Osteocyte (in vitro differentiated cells): ENCODE results near the gene GEN1. TPM values are rescaled to one million over a fixed set of nuclear protein-coding genes. Genes with fewer than 3 reads are reported as not detected.

Source experiments
- DNase-seq: peaks from one replicate; pipeline ENCODE4 v3.0.0; 2021; ENCODE audit warnings: mixed read lengths; ENCODE audit not compliant: unreplicated experiment; ENCODE audit errors: extremely low spot score
- H3K27ac Mint-ChIP-seq: one replicate; pipeline ENCODE4 v1.8.0; 2021; ENCODE audit warnings: mild to moderate bottlenecking, mixed read lengths; ENCODE audit not compliant: unreplicated experiment
- H3K27me3 Mint-ChIP-seq: one replicate; pipeline ENCODE4 v1.8.0; 2021; ENCODE audit warnings: mixed read lengths; ENCODE audit not compliant: unreplicated experiment
- H3K36me3 Mint-ChIP-seq: one replicate; pipeline ENCODE4 v1.8.0; 2021; ENCODE audit warnings: mixed read lengths; ENCODE audit not compliant: unreplicated experiment
- H3K4me1 Mint-ChIP-seq: one replicate; pipeline ENCODE4 v1.8.0; 2021; ENCODE audit warnings: mixed read lengths; ENCODE audit not compliant: unreplicated experiment
- H3K4me3 Mint-ChIP-seq: one replicate; pipeline ENCODE4 v1.8.0; 2021; ENCODE audit warnings: mild to moderate bottlenecking, moderate library complexity, mixed read lengths; ENCODE audit not compliant: unreplicated experiment
- H3K9me3 Mint-ChIP-seq: one replicate; pipeline ENCODE4 v1.8.0; 2021; ENCODE audit warnings: mixed read lengths; ENCODE audit not compliant: unreplicated experiment
- CTCF ChIP-seq: fragments of 200-600 bp; sonication (generic); IDR thresholded peaks from 2 replicates; pipeline ENCODE4 v1.5.0; 2021; ENCODE audit warnings: antibody characterized with exemption, mild to moderate bottlenecking, moderate library complexity
- total RNA-seq: library from RNA; stranded (reverse); gene quantifications from 2 replicates; pipeline ENCODE4 v1.2.1, GENCODE V29; 2021

Gene GEN1
- total RNA-seq, 1 donor from 2014 or later = 11.0 TPM

GRCh38 chr2:17805717-17806363 is 51.9 kb downstream of the GEN1 start:
- Mint-ChIP-seq H3K27ac (no peak overlapping the region), H3K9me3 (no peaks in the 10 kb centered on the region), H3K4me1 (no peaks in the 10 kb centered on the region), H3K4me3 (no peak overlapping the region), H3K27me3 (peaks cover 20% of the 10 kb centered on the region), H3K36me3 (no peaks in the 10 kb centered on the region)
- TF ChIP-seq CTCF = no peak
- DNase-seq = peak; percentile 62

GRCh38 chr2:17813010-17813741 is 59.2 kb downstream of the GEN1 start:
- DNase-seq = peak; percentile 2
- Mint-ChIP-seq H3K27me3 (peaks cover 10% of the 10 kb centered on the region), H3K9me3 (no peaks in the 10 kb centered on the region), H3K4me3 (no peak overlapping the region), H3K36me3 (no peaks in the 10 kb centered on the region), H3K4me1 (no peaks in the 10 kb centered on the region), H3K27ac (no peak overlapping the region)
- no peak for TF ChIP-seq CTCF

- H3K27me3 Mint-ChIP-seq = peaks cover 10% of the 10 kb centered on the region
- peak; percentile 13 for DNase-seq
- H3K4me1 Mint-ChIP-seq = no peaks in the 10 kb centered on the region
- no peak overlapping the region for H3K27ac Mint-ChIP-seq
- H3K9me3 Mint-ChIP-seq = no peaks in the 10 kb centered on the region
- no peak overlapping the region for H3K4me3 Mint-ChIP-seq
- no peaks in the 10 kb centered on the region for H3K36me3 Mint-ChIP-seq
- no peak for TF ChIP-seq CTCF
Measured at GRCh38 chr2:17813742-17814473, 60.0 kb downstream of the GEN1 start.

- TF ChIP-seq CTCF = no peak
- no peak overlapping the region for H3K4me3 Mint-ChIP-seq
Measured at GRCh38 chr2:17814601-17815000, 60.7 kb downstream of the GEN1 start.

More at GRCh38 chr2:17814601-17815000, 60.7 kb downstream of the GEN1 start:
- no peak for DNase-seq
- no peaks in the 10 kb centered on the region for H3K4me1 Mint-ChIP-seq
- H3K27ac Mint-ChIP-seq = no peak overlapping the region
- H3K36me3 Mint-ChIP-seq = no peaks in the 10 kb centered on the region
- peaks cover 13% of the 10 kb centered on the region for H3K27me3 Mint-ChIP-seq
- no peaks in the 10 kb centered on the region for H3K9me3 Mint-ChIP-seq
